Subcutaneous adipose tissue (tissue), 4 donors: ENCODE measurements around the gene MAGI1. TPM values are rescaled to one million over a fixed set of nuclear protein-coding genes. Genes with fewer than 3 reads are reported as not detected.

Experiments
- CTCF ChIP-seq: fragments of 450-650 bp; IDR thresholded peaks from one replicate; pipeline ENCODE4 v1.5.1; 2016; ENCODE audit warnings: low read depth, mild to moderate bottlenecking, control low read depth, antibody characterized with exemption, moderate library complexity
- total RNA-seq, 4 donors: library from RNA; depleted of rRNA; stranded (reverse); fragments of >200 nt; gene quantifications; one replicate each; pipeline ENCODE4 v1.1.0, GENCODE V29; 2016

Gene MAGI1
- total RNA-seq, 4 donors from 2014 or later = 15.3 to 56.9 (median 35.4) TPM

DNA sequence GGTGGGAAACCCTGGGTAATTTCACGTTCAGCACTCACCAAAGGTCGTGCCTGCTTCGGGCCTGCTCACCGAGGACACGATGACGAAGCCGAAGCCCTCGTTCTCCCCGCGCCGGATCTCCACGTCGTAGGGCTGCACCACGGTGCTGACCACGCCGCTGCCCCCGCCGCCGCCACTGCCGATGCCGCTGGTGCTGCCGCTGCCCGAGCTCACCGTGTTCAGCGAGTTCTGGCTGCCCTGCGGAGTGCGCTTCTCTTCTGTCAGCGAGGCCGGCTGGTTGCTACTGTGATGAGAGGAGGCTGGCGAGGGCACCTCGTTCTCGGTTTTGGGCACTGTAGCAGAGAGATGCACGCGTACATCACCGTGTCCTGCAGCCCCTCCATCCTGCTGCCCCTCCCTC, 659.5 kb downstream of the MAGI1 start:
- TF ChIP-seq CTCF = no peak

GRCh38 chr3:65377637-65378036, 661.1 kb downstream of the MAGI1 start:
- TF ChIP-seq CTCF = no peak

DNA sequence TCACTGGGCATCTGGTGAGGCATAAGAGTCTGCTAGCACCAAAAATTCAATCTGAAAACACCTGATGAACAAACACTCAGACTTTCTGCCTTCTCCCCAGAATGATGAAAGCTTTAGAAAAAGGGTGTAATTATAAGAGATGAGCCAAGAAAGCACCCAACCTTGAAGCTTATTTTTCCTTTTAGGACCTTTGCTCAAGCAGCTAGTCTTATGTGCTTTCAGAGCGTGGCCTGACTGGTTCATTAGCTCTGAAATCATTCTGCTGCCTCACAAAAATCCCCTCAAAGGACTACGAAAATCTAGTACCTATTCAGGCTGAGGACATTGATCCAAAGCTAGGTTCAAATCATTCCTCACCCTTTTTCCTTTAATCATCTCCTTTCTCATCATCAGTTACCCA, 662.3 kb downstream of the MAGI1 start:
- TF ChIP-seq CTCF = no peak

DNA sequence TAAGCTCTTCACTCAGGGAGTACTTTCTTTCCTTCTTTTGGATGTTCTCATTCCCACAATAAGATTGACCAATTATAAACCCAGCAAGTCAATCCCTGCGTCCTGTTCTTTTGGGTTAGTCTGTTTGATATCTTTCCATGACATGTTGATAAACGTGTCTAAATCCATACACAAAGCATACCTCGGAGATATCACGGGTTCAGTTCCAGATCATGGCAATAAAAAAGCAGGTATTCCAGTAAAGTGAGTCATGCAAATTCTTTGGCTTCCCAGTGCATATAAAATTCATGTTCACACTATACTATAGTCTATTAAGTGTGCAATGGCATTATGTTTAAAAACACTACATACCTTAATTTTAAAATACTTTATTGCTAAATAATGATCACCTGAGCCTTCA, 667.7 kb downstream of the MAGI1 start:
- no peak for TF ChIP-seq CTCF

GRCh38 chr3:65368866-65369265, 669.9 kb downstream of the MAGI1 start:
- no peak for TF ChIP-seq CTCF

DNA sequence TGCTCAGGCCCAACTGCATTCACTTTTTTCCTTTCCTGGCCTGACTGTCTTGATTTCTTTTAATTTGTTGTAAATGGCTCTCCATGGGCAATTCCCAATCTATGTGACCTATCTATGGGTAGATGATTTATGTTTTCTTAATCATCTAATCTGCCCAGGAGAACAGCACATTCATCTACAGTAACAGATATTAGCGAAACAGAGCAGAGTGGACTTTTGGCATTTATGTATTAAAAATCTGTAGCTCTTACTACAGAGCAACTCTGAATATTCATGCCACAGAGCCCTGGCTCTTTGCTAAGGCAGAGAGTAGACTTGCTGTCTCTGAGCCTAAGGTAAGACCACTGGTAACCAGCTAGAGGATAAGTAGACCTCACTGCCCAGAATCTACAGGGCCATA, 676.0 kb downstream of the MAGI1 start:
- TF ChIP-seq CTCF = no peak

- no peak for TF ChIP-seq CTCF
Observed at GRCh38 chr3:65361448-65361847, 677.3 kb downstream of the MAGI1 start.
